OCI-LY7 (cell line): Measurements from ENCODE around the gene POLR2E.

Source experiments
- CTCF ChIP-seq: fragments of 200-600 bp; sonication (generic); conservative IDR thresholded peaks from 2 replicates; pipeline ENCODE4 v1.5.1; 2014; ENCODE audit warnings: mild to moderate bottlenecking, antibody characterized with exemption, low read length, moderate library complexity, mixed read lengths
- EZH2phosphoT487 ChIP-seq: fragments of 200-600 bp; sonication (generic); IDR thresholded peaks from 2 replicates; pipeline ENCODE4 v1.6.1; 2018; ENCODE audit warnings: low read depth, borderline replicate concordance, mild to moderate bottlenecking, mixed run types, antibody characterized with exemption, low read length, moderate library complexity, mixed read lengths

GRCh38 chr19:1090731-1091543 lies 4.2 kb downstream of the POLR2E start:
- no peak for TF ChIP-seq CTCF
- no peak for TF ChIP-seq EZH2phosphoT487
